Spleen (tissue), 3 donors: ENCODE data around the gene SUCLG1.

Source experiments
- POLR2A ChIP-seq, 3 donors: fragments of 450-650 bp; IDR thresholded peaks; one replicate each; pipeline ENCODE4 v1.5.1; 2017; ENCODE audit warnings: antibody characterized with exemption in 3 of 3, mild to moderate bottlenecking in 1 of 3
- POLR2AphosphoS5 ChIP-seq, 3 donors: sonication (generic); formaldehyde crosslinking; IDR thresholded peaks; one replicate each; pipeline ENCODE4 v1.5.1; 2017; ENCODE audit warnings: antibody characterized with exemption in 3 of 3

DNA sequence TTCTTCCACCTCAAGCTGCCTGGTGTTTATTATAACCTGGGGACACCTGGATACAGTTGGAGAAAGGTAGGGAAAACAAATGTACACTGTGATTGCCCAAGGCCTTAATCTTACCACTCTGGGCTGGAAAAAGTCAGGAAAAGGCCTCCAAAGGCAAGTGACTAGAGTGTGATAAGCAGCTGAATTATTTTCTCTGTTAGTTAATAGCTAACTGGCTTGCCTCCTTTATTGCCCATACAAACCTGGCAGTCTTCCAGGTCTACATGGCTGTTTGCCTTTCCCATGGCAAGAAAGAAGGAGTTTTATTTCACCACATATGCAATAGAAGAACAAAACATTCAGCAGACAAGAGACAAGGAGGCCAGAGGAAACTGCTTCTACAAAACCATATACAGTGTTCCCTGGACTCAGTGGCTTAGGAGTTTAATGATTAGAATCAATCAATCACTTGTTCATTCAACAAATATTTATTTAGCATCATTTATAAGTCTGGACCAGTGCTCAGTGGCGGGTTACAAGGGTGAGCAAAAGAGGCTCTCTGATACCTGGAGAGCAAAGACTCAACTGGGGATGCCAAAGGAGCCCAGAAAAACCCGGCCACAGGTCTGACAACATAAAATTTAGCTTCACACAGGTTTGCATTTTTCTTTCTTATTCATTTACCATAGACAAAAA, 27.5 kb upstream of the SUCLG1 start:
- TF ChIP-seq POLR2AphosphoS5 (IDR thresholded peaks at IDR 0.05) = no peak
- no peak for TF ChIP-seq POLR2A (IDR thresholded peaks at IDR 0.05)
